Psoas muscle (tissue), 8 donors: ENCODE measurements around the gene GNPAT. TPM values are rescaled to one million over a fixed set of nuclear protein-coding genes. Genes with fewer than 3 reads are reported as not detected.

Experiments used
- ATAC-seq, 4 donors: fragments of 200-7000 bp; cut with Tn5 transposase; one replicate each; pipeline ENCODE4 v1.9.1; 2020; ENCODE audit warnings: moderate library complexity in 3 of 4, mild to moderate bottlenecking in 2 of 4
- DNase-seq, 2 donors: peaks; one replicate each; pipeline ENCODE4 v3.0.0-alpha.2; 2020
- H3K27ac ChIP-seq: fragments of 200-600 bp; one replicate; pipeline ENCODE4 v1.8.0; 2022
- H3K27me3 ChIP-seq, 3 donors: fragments of 200-600 bp in 1 of 3; one replicate each; pipeline versions ENCODE4 v1.6.1 to v1.8.0; 2013 to 2022; ENCODE audit warnings: low read length in 2 of 3, mild to moderate bottlenecking in 2 of 3, moderate library complexity in 1 of 3; ENCODE audit not compliant: insufficient read depth in 3 of 3
- H3K36me3 ChIP-seq, 2 donors: fragments of 200-600 bp in 1 of 2; one replicate each; pipeline versions ENCODE4 v1.6.1 to v1.8.0; 2013 to 2022; ENCODE audit warnings: low read depth in 1 of 2, mild to moderate bottlenecking in 1 of 2, moderate library complexity in 1 of 2; ENCODE audit not compliant: insufficient read depth in 1 of 2
- H3K4me1 ChIP-seq: fragments of 200-600 bp; one replicate; pipeline ENCODE4 v1.8.0; 2022
- H3K4me3 ChIP-seq: fragments of 200-600 bp; one replicate; pipeline ENCODE4 v1.8.0; 2022; ENCODE audit warnings: mild to moderate bottlenecking
- H3K9me3 ChIP-seq: fragments of 200-600 bp; one replicate; pipeline ENCODE4 v1.8.0; 2022
- WGBS, 3 donors: extraction: QIAGEN DNeasy Blood & Tissue Kit; methylation state at CpG; one replicate each; pipeline versions ENCODE4 v1.1.6 to v1.1.7; 2013; 5-methylcytosine and 5-hydroxymethylcytosine counted together
- intact Hi-C, 2 donors: fragments of 100-400 bp; cut with DNase I; formaldehyde crosslinking; loops; one replicate each; pipeline versions ENCODE4 v1.11.0 to v1.14.2; 2022
- polyA plus RNA-seq, 3 donors: library from polyadenylated mRNA; stranded (reverse); fragments of 200-250 nt; gene quantifications; one replicate each; pipeline ENCODE4 v1.2.3, GENCODE V29; 2013
- total RNA-seq, 4 donors: library from RNA; stranded (reverse); fragmentation: NEBNext Ultra II Directional in 2 of 4; extraction: Animal tissue kit (Norgen Biotek cat#: 25700) in 2 of 4; gene quantifications; one replicate each; pipeline versions ENCODE4 v1.2.1 to v1.2.4, GENCODE V29; 2021 to 2023
- TF ChIP-seq, protein P1 (sequence below): fragments of 200-600 bp; IDR thresholded peaks from one replicate; pipeline ENCODE4 v1.8.0; 2022; ENCODE audit warnings: antibody characterized with exemption
- donor health status: healthy with polysubstance abuse.
- donor health status: DM: no; HTN: no; CAD: no; lungs with moderate emphysema.
- donor health status: Bipolar disorder and iron deficiency.
- donor health status: healthy.
- donor health status: DM: yes; HTN: yes; CAD: no.
- donor health status: DM: no; HTN: no; CAD: no.
- donor health status: DM: no; HTN: no; CAD: no.
- donor health status: DM: yes; HTN: yes; CAD: no.

GNPAT gene
- total and polyA plus RNA-seq, 7 donors: 45.5 to 112 (median 70.9) TPM

- 94 to 96% (median 95%) methylated on average over 3 of the region's 3 CpGs for WGBS, 3 donors
- H3K36me3 ChIP-seq: peaks cover 22 to 99% of the 10 kb centered on the region in 2 donors
Measured at GRCh38 chr1:231265379-231265778, 24.4 kb downstream of the GNPAT start.

DNA sequence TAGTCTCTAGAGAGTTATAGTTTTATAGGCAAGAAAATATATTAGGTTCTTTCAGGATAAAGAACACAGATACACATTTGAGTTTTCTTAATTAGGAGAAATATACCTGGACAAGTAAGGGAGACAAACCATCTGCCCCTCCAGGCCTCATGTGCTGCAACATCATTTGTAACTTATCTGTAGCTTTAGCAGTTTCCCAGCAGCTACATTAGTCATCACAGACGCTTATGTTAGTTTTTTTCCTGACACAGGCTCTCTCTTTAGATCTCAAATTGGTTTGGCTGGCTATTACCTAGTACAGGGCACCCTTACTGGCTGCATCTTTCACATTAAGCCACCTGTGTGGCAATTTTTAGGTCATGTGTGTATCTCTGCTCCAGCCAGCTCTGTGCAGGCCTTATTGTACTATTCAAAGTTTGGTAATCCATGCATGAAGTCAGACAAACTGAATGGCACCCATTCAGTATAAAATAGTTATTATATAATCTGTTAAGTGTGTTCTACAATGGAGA lies 25.9 kb downstream of the GNPAT start:
- intact Hi-C loops: no loop called here
- H3K4me1 ChIP-seq: no peaks in the 10 kb centered on the region
- TF ChIP-seq, protein P1, sequence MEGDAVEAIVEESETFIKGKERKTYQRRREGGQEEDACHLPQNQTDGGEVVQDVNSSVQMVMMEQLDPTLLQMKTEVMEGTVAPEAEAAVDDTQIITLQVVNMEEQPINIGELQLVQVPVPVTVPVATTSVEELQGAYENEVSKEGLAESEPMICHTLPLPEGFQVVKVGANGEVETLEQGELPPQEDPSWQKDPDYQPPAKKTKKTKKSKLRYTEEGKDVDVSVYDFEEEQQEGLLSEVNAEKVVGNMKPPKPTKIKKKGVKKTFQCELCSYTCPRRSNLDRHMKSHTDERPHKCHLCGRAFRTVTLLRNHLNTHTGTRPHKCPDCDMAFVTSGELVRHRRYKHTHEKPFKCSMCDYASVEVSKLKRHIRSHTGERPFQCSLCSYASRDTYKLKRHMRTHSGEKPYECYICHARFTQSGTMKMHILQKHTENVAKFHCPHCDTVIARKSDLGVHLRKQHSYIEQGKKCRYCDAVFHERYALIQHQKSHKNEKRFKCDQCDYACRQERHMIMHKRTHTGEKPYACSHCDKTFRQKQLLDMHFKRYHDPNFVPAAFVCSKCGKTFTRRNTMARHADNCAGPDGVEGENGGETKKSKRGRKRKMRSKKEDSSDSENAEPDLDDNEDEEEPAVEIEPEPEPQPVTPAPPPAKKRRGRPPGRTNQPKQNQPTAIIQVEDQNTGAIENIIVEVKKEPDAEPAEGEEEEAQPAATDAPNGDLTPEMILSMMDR: no peak
- ATAC-seq (peak in 3 of 4 donors; percentile 35 to 71 (median 61)), DNase-seq (no peak)
- H3K27ac ChIP-seq: no peak overlapping the region
- no peaks in the 10 kb centered on the region for H3K9me3 ChIP-seq
- H3K4me3 ChIP-seq: no peak overlapping the region
- peaks cover 19 to 99% of the 10 kb centered on the region in 2 donors for H3K36me3 ChIP-seq
- 53 to 94% (median 90%) methylated on average over 1 of the region's 1 CpG for WGBS, 3 donors
- H3K27me3 ChIP-seq: no peaks in the 10 kb centered on the region

More at GRCh38 chr1:231265379-231265778, 24.4 kb downstream of the GNPAT start:
- no peak overlapping the region for H3K4me3 ChIP-seq
- DNase-seq (no peak), ATAC-seq (no peak)
- TF ChIP-seq, protein P1: no peak
- intact Hi-C loops: no loop called here
- no peaks in the 10 kb centered on the region for H3K9me3 ChIP-seq
- no peaks in the 10 kb centered on the region for H3K27me3 ChIP-seq
- no peaks in the 10 kb centered on the region for H3K4me1 ChIP-seq
- H3K27ac ChIP-seq: no peak overlapping the region

- ATAC-seq: no peak
Measured at GRCh38 chr1:231272173-231272572, 31.2 kb downstream of the GNPAT start.

GRCh38 chr1:231272880-231273279 lies 31.9 kb downstream of the GNPAT start:
- intact Hi-C loops: no loop called here
- no peak overlapping the region for H3K4me3 ChIP-seq
- DNase-seq (no peak), ATAC-seq (no peak)
- H3K4me1 ChIP-seq: no peaks in the 10 kb centered on the region
- peaks cover 13 to 97% of the 10 kb centered on the region in 2 donors for H3K36me3 ChIP-seq
- H3K27ac ChIP-seq: no peak overlapping the region
- 83 to 87% (median 85%) methylated on average over 2 of the region's 2 CpGs for WGBS, 3 donors
- TF ChIP-seq, protein P1: no peak
- H3K9me3 ChIP-seq: no peaks in the 10 kb centered on the region
- no peaks in the 10 kb centered on the region for H3K27me3 ChIP-seq

More at GRCh38 chr1:231272173-231272572, 31.2 kb downstream of the GNPAT start:
- Histone ChIP-seq H3K9me3 (no peaks in the 10 kb centered on the region), H3K27ac (peak overlapping the region; percentile 56), H3K36me3 (peaks cover 13 to 99% of the 10 kb centered on the region in 2 donors), H3K27me3 (no peaks in the 10 kb centered on the region), H3K4me1 (no peaks in the 10 kb centered on the region), H3K4me3 (no peak overlapping the region)
- no peak for DNase-seq
- 65 to 80% (median 76%) methylated on average over 3 of the region's 3 CpGs for WGBS, 3 donors
- TF ChIP-seq, protein P1: no peak
- intact Hi-C loops: no loop called here
